ENCODE measurements around the gene SMIM33. TPM values are rescaled to one million over a fixed set of nuclear protein-coding genes. Genes with fewer than 3 reads are reported as not detected.
"Not testable (repeated sequence)": the region's sequence is repeated elsewhere in the genome, so short reads cannot be mapped to it uniquely, and the experiment has no call there.

SMIM33 gene
- total RNA-seq, 1 donor from 2014 or later: not detected

DNA sequence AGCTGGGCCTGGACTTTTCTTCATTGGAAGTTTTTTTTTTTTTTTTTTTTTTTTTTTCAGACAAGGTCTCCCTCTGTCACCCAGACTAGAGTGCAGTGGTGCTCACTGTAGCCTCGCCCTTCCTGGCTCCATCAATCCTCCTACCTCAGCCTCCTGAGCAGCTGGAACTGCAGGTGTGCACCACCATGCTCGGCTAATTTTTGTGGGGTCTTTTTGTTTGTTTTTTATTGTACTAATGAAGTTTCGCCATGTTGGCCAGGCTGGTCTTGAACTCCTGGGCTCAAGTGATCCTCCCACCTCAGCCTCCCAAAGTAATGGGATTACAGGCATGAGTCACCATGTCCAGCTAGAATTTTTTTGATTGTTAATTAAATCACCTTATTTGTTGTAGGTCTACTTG lies 35.1 kb upstream of the SMIM33 start:
- Mint-ChIP-seq H3K27ac (no peak overlapping the region), H3K27me3 (ENCODE audit: insufficient read depth, low read depth) (no peaks in the 10 kb centered on the region), H3K36me3 (peaks cover 7% of the 10 kb centered on the region), H3K4me3 (no peak overlapping the region), H3K4me1 (peaks cover 24% of the 10 kb centered on the region), H3K9me3 (no peaks in the 10 kb centered on the region)
- H3K4me2 ChIP-seq: no peak overlapping the region
- no peak overlapping the region for H3K27ac ChIP-seq
- no peak overlapping the region for H3K4me3 ChIP-seq
- H3K9ac ChIP-seq: no peak overlapping the region
- H3K4me1 ChIP-seq: peaks cover 11% of the 10 kb centered on the region
- no peak for TF ChIP-seq EZH2 (IDR thresholded peaks at IDR 0.05)
- no peak for TF ChIP-seq EZH2phosphoT487 (IDR thresholded peaks at IDR 0.05)
- TF ChIP-seq, protein P1, sequence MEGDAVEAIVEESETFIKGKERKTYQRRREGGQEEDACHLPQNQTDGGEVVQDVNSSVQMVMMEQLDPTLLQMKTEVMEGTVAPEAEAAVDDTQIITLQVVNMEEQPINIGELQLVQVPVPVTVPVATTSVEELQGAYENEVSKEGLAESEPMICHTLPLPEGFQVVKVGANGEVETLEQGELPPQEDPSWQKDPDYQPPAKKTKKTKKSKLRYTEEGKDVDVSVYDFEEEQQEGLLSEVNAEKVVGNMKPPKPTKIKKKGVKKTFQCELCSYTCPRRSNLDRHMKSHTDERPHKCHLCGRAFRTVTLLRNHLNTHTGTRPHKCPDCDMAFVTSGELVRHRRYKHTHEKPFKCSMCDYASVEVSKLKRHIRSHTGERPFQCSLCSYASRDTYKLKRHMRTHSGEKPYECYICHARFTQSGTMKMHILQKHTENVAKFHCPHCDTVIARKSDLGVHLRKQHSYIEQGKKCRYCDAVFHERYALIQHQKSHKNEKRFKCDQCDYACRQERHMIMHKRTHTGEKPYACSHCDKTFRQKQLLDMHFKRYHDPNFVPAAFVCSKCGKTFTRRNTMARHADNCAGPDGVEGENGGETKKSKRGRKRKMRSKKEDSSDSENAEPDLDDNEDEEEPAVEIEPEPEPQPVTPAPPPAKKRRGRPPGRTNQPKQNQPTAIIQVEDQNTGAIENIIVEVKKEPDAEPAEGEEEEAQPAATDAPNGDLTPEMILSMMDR (IDR thresholded peaks at IDR 0.05): no peak
- peaks cover 6% of the 10 kb centered on the region for H4K20me1 ChIP-seq (ENCODE audit: low read depth)
- no peak for DNase-seq (ENCODE audit: low spot score)
- H3K36me3 ChIP-seq: peaks cover 4% of the 10 kb centered on the region
- no peak overlapping the region for H2AFZ ChIP-seq (replicated peaks)
- H3K27me3 ChIP-seq: no peaks in the 10 kb centered on the region
- peaks cover 6% of the 10 kb centered on the region for H3K79me2 ChIP-seq (ENCODE audit: low read depth)
- H3F3A ChIP-seq (ENCODE audit: low read depth): peaks cover 9% of the 10 kb centered on the region
- H3K9me3 ChIP-seq (ENCODE audit: low read depth): no peaks in the 10 kb centered on the region

DNA sequence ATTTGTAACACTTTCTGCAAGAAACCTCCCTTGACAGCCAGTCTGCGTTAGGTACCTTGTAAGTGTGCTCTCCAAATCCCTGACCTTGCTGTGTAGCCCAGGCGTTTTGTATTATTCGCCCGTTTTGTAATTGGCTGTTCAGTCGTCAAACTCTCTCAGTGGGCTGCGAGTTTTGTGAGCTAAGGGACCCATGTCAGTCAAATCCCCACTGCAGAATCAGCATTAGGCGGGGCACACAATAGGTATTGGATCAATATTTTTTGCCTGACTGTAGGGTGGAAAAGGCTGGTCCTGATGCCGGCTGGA lies 32.1 kb upstream of the SMIM33 start:
- H3K4me3 ChIP-seq: peak overlapping the region; percentile 70
- peaks cover 9% of the 10 kb centered on the region for H3F3A ChIP-seq (ENCODE audit: low read depth)
- peaks cover 26% of the 10 kb centered on the region for H3K4me1 Mint-ChIP-seq
- no peaks in the 10 kb centered on the region for H3K9me3 Mint-ChIP-seq
- no peak overlapping the region for H3K27ac Mint-ChIP-seq
- peaks cover 6% of the 10 kb centered on the region for H4K20me1 ChIP-seq (ENCODE audit: low read depth)
- no peaks in the 10 kb centered on the region for H3K27me3 ChIP-seq
- TF ChIP-seq, protein P1 (IDR thresholded peaks at IDR 0.05): no peak
- TF ChIP-seq EZH2 (IDR thresholded peaks at IDR 0.05) (no peak), EZH2phosphoT487 (IDR thresholded peaks at IDR 0.05) (no peak)
- no peaks in the 10 kb centered on the region for H3K9me3 ChIP-seq (ENCODE audit: low read depth)
- H3K9ac ChIP-seq: no peak overlapping the region
- peaks cover 6% of the 10 kb centered on the region for H3K79me2 ChIP-seq (ENCODE audit: low read depth)
- peaks cover 6% of the 10 kb centered on the region for H3K36me3 Mint-ChIP-seq
- DNase-seq (ENCODE audit: low spot score): peak; percentile 8
- no peak overlapping the region for H3K27ac ChIP-seq
- H3K36me3 ChIP-seq: peaks cover 4% of the 10 kb centered on the region
- H3K4me3 Mint-ChIP-seq: peak overlapping the region; percentile 98
- H3K4me1 ChIP-seq: peaks cover 11% of the 10 kb centered on the region
- peaks cover 9% of the 10 kb centered on the region for H3K27me3 Mint-ChIP-seq (ENCODE audit: insufficient read depth, low read depth)
- no peak overlapping the region for H2AFZ ChIP-seq (replicated peaks)
- H3K4me2 ChIP-seq: peak overlapping the region; percentile 88

DNA sequence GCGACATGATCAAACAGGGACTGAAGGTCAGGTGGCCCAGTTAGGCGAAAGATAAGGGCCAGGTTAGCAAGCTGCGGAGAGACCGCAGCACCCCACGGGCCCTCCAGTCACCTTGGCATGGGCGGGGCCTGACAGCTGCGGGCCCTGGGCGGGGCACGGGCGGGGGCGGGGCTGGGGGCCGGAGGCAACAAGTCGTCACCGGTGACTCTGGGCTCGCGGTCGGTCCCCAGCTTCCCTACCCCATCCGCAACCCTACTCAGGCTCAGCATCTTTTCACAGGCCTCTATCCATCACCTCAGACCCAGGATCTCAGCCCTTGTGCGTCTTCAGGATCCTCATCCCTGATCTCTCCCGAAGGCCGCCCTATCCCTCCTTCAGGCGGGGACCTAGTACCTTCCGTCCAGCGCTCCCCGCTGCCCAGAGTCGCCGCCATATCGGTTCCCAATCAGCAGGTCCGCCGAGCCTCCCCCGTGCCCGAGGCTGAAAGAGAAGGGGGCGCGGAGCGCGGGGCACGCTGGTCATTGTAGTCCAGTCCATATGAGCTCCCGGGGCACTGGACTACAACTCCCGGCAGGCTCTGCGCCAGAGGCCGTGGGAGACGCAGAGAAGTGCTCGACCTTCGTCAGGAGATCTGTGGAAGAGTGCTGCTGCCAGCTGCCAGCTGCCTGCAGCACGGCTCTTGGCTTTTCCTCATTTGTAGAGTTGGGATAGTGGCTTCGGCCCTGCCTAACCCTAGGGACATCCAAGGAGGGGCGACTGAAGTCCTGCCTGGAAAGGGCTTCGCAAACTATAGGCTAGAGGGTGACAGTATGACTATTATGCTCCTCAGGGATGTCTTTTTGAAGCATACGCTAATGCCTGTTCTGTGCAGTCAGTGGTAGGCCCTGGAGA lies 31.5 kb upstream of the SMIM33 start, which contains the start of gene DNAJC18:
Gene DNAJC18 (minus strand): TSS at position 513 of the 891 bp plus-strand sequence. CDS start 80 bp downstream, at position 433.
- H3K9ac ChIP-seq: peak within 1 kb of the TSS; percentile 56
- no peaks in the 10 kb centered on the region for H3K9me3 ChIP-seq (ENCODE audit: low read depth)
- Mint-ChIP-seq H3K27ac (peak within 1 kb of the TSS; percentile 98), H3K4me1 (peaks cover 28% of the 10 kb centered on the region), H3K36me3 (peaks cover 6% of the 10 kb centered on the region), H3K4me3 (peak within 1 kb of the TSS; percentile 98), H3K9me3 (no peaks in the 10 kb centered on the region), H3K27me3 (ENCODE audit: insufficient read depth, low read depth) (peaks cover 9% of the 10 kb centered on the region)
- peaks cover 11% of the 10 kb centered on the region for H3K4me1 ChIP-seq
- peaks cover 6% of the 10 kb centered on the region for H4K20me1 ChIP-seq (ENCODE audit: low read depth)
- H3K36me3 ChIP-seq: peaks cover 4% of the 10 kb centered on the region
- H3F3A ChIP-seq (ENCODE audit: low read depth): peaks cover 9% of the 10 kb centered on the region
- peak within 1 kb of the TSS; percentile 70 for H3K4me3 ChIP-seq
- peaks cover 6% of the 10 kb centered on the region for H3K79me2 ChIP-seq (ENCODE audit: low read depth)
- H3K27ac ChIP-seq: peak within 1 kb of the TSS; percentile 77
- TF ChIP-seq EZH2phosphoT487 (IDR thresholded peaks at IDR 0.05) (no peak), EZH2 (IDR thresholded peaks at IDR 0.05) (no peak)
- TF ChIP-seq, protein P1 (IDR thresholded peaks at IDR 0.05): no peak
- peak within 1 kb of the TSS; percentile 95 for H2AFZ ChIP-seq (replicated peaks)
- H3K27me3 ChIP-seq: no peaks in the 10 kb centered on the region
- H3K4me2 ChIP-seq: peak within 1 kb of the TSS; percentile 88
- DNase-seq (ENCODE audit: low spot score): peak; percentile 97

DNA sequence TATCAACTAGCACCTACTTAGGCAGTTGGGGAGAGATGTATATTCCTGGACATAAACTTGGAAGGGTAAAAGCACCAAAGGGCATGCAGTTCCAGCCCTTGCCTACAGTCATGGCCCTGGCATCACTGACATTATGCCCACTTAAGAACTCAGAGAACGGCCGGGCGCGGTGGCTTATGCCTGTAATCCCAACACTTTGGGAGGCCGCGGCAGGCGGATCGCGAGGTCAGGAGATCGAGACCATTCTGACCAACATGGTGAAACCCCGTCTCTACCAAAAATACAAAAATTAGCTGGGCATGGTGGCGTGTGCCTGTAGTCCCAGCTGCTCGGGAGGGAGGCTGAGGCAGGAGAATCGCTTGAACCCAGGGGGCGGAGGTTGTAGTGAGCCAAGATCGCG lies 30.4 kb upstream of the SMIM33 start:
- H2AFZ ChIP-seq (replicated peaks); H3K27me3 Mint-ChIP-seq (ENCODE audit: insufficient read depth, low read depth); H3K9ac ChIP-seq; H3K27ac ChIP-seq; H3K9me3 Mint-ChIP-seq; H3K9me3 ChIP-seq (ENCODE audit: low read depth); H3K4me2 ChIP-seq; H3K4me3 ChIP-seq; H3K36me3 Mint-ChIP-seq; H3K27me3 ChIP-seq; H4K20me1 ChIP-seq (ENCODE audit: low read depth); H3K4me3 Mint-ChIP-seq; DNase-seq (ENCODE audit: low spot score); H3K36me3 ChIP-seq; H3F3A ChIP-seq (ENCODE audit: low read depth); H3K27ac Mint-ChIP-seq; H3K79me2 ChIP-seq (ENCODE audit: low read depth): not testable (repeated sequence)
- peaks cover 11% of the 10 kb centered on the region for H3K4me1 ChIP-seq
- peaks cover 28% of the 10 kb centered on the region for H3K4me1 Mint-ChIP-seq
